Bone marrow (tissue), 2 donors: ENCODE results near the gene ZBTB7C.

Experiments used
- DNase-seq, 2 donors: peaks; one replicate each; lab custom pipeline; 2025; lab: John Stamatoyannopoulos, UW

ZBTB7C gene

GRCh38 chr18:47992976-47993375, 416.2 kb downstream of the ZBTB7C start:
- DNase-seq, result no peak

- DNase-seq, result no peak
These were observed 416.9 kb downstream of the ZBTB7C start for GRCh38 chr18:47992266-47992665.

- no peak for DNase-seq
These were observed 418.2 kb downstream of the ZBTB7C start for GRCh38 chr18:47990981-47991380.

GRCh38 chr18:47987388-47987699, 421.8 kb downstream of the ZBTB7C start:
- no peak for DNase-seq

- no peak for DNase-seq
These were observed 422.4 kb downstream of the ZBTB7C start for GRCh38 chr18:47986620-47987387.

GRCh38 chr18:47985866-47986265, 423.3 kb downstream of the ZBTB7C start:
- no peak for DNase-seq

- DNase-seq, result no peak
These were observed 424.2 kb downstream of the ZBTB7C start for GRCh38 chr18:47984991-47985390.

- DNase-seq, result no peak
These were observed 425.2 kb downstream of the ZBTB7C start for GRCh38 chr18:47983946-47984345.

- DNase-seq, result no peak
These were observed 426.1 kb downstream of the ZBTB7C start for GRCh38 chr18:47983055-47983454.

GRCh38 chr18:47981830-47982229, 427.4 kb downstream of the ZBTB7C start:
- DNase-seq, result no peak

- no peak for DNase-seq
These were observed 427.9 kb downstream of the ZBTB7C start for GRCh38 chr18:47981320-47981719.

- DNase-seq, result no peak
These were observed 429.5 kb downstream of the ZBTB7C start for GRCh38 chr18:47979611-47980200.

- no peak for DNase-seq
These were observed 430.6 kb downstream of the ZBTB7C start for GRCh38 chr18:47978603-47979002.

- no peak for DNase-seq
These were observed 431.0 kb downstream of the ZBTB7C start for GRCh38 chr18:47978141-47978540.
